GM21360 (cell line): ENCODE data around the gene TMEM79.

Source experiments
- ATAC-seq: cut with Tn5 transposase; IDR thresholded peaks from one replicate; pipeline ENCODE4 v1.9.1; 2021; ENCODE audit warnings: mild to moderate bottlenecking, moderate library complexity; ENCODE audit not compliant: unreplicated experiment

Gene TMEM79

GRCh38 chr1:156284112-156284511 lies at the start of gene TMEM79:
Gene TMEM79 (plus strand): TSS chr1:156284325. CDS start chr1:156285227, 902 bp downstream.
- ATAC-seq: no peak

GRCh38 chr1:156236164-156236563 lies 48.0 kb upstream of the TMEM79 start:
- no peak for ATAC-seq

- no peak for ATAC-seq
Measured at GRCh38 chr1:156238248-156238647, 45.9 kb upstream of the TMEM79 start.

GRCh38 chr1:156241311-156241811 lies 42.8 kb upstream of the TMEM79 start:
- no peak for ATAC-seq

GRCh38 chr1:156241926-156242325 lies 42.2 kb upstream of the TMEM79 start, which contains the start of gene BGLAP:
Gene BGLAP (plus strand): TSS chr1:156242184. CDS start chr1:156242232, 48 bp downstream.
- ATAC-seq: no peak

- no peak for ATAC-seq
Measured at GRCh38 chr1:156242738-156243137, 41.4 kb upstream of the TMEM79 start.

GRCh38 chr1:156244126-156244525 lies 40.0 kb upstream of the TMEM79 start:
- no peak for ATAC-seq

- no peak for ATAC-seq
Measured at GRCh38 chr1:156244712-156245111, 39.4 kb upstream of the TMEM79 start.

GRCh38 chr1:156245451-156246232 lies 38.5 kb upstream of the TMEM79 start:
- no peak for ATAC-seq

GRCh38 chr1:156246241-156246780 lies 37.8 kb upstream of the TMEM79 start:
- ATAC-seq: no peak

GRCh38 chr1:156246781-156247459 lies 37.2 kb upstream of the TMEM79 start:
- ATAC-seq: no peak

GRCh38 chr1:156247460-156248322 lies 36.4 kb upstream of the TMEM79 start, which contains the start of gene PAQR6:
Gene PAQR6 (minus strand): TSS chr1:156248056. CDS start chr1:156246731, 1,325 bp downstream.
- ATAC-seq: no peak

- no peak for ATAC-seq
Measured at GRCh38 chr1:156248323-156248683, 35.8 kb upstream of the TMEM79 start.

GRCh38 chr1:156249593-156249992 lies 34.5 kb upstream of the TMEM79 start:
- ATAC-seq: no peak

GRCh38 chr1:156251527-156251926 lies 32.6 kb upstream of the TMEM79 start:
- no peak for ATAC-seq

- ATAC-seq: no peak
Measured at GRCh38 chr1:156253634-156254033, 30.5 kb upstream of the TMEM79 start.

GRCh38 chr1:156257711-156258110 lies 26.4 kb upstream of the TMEM79 start:
- no peak for ATAC-seq

- ATAC-seq: no peak
Measured at GRCh38 chr1:156258859-156259258, 25.3 kb upstream of the TMEM79 start.

GRCh38 chr1:156259805-156260204 lies 24.3 kb upstream of the TMEM79 start:
- no peak for ATAC-seq

- ATAC-seq: no peak
Measured at GRCh38 chr1:156260896-156261295, 23.2 kb upstream of the TMEM79 start.
